Activated CD8-positive, alpha-beta T cell treated with anti-CD3 and anti-CD28 coated beads for 36 hours (primary cell): ENCODE measurements around the gene RBM8A. TPM values are rescaled to one million over a fixed set of nuclear protein-coding genes. Genes with fewer than 3 reads are reported as not detected.

Experiments used
- ATAC-seq: fragments of 200-7000 bp; cut with Tn5 transposase; one replicate; pipeline ENCODE4 v1.10.0; 2021; ENCODE audit warnings: mild to moderate bottlenecking, moderate library complexity
- CTCF ChIA-PET: fragments of 350-600 bp; sonication (Branson Sonifier 250); formaldehyde crosslinking; loops from one replicate; lab custom pipeline; 2021; ENCODE audit warnings: antibody characterized with exemption; lab: Charles Lee
- POLR2A ChIA-PET: fragments of 350-600 bp; sonication (Branson Sonifier 250); formaldehyde crosslinking; loops from one replicate; lab custom pipeline; 2021; ENCODE audit warnings: antibody characterized with exemption; lab: Charles Lee
- DNase-seq: peaks from one replicate; pipeline ENCODE4 v3.0.0-alpha.2; 2020
- H3K27ac Mint-ChIP-seq: one replicate; pipeline ENCODE4 v1.8.0; 2021; ENCODE audit warnings: mild to moderate bottlenecking, mixed read lengths
- H3K27me3 Mint-ChIP-seq: one replicate; pipeline ENCODE4 v1.8.0; 2021; ENCODE audit warnings: mixed read lengths
- H3K36me3 Mint-ChIP-seq: one replicate; pipeline ENCODE4 v1.8.0; 2021; ENCODE audit warnings: low read depth, mixed read lengths
- H3K4me1 Mint-ChIP-seq: one replicate; pipeline ENCODE4 v1.8.0; 2021; ENCODE audit warnings: low read depth, mixed read lengths
- H3K4me3 Mint-ChIP-seq: one replicate; pipeline ENCODE4 v1.8.0; 2021; ENCODE audit warnings: mild to moderate bottlenecking, moderate library complexity, mixed read lengths
- H3K9me3 Mint-ChIP-seq: one replicate; pipeline ENCODE4 v1.8.0; 2021; ENCODE audit warnings: mixed read lengths
- CTCF ChIP-seq: fragments of 200-600 bp; IDR thresholded peaks from one replicate; pipeline ENCODE4 v1.8.0; 2022; ENCODE audit warnings: antibody characterized with exemption, mild to moderate bottlenecking
- intact Hi-C: fragments of 100-400 bp; cut with micrococcal nuclease; formaldehyde crosslinking; loops from one replicate; pipeline ENCODE4 v1.10.0; 2022
- total RNA-seq, 2 experiments: library from RNA; stranded (reverse); gene quantifications; one replicate each; pipeline ENCODE4 v1.2.3, GENCODE V29; 2021

RBM8A gene
- total RNA-seq, 2 experiments from 2014 or later, result 261 to 269 TPM

GRCh38 chr1:145906954-145907753 is 20.1 kb downstream of the RBM8A start:
- intact Hi-C loops, result no loop called here
- POLR2A ChIA-PET, result interaction anchor here (1.4 kb wide), 1 partner anchor 20 kb away, joined by 9 read pairs; the partner anchor contains the start of gene RBM8A
- ATAC-seq (no peak), DNase-seq (no peak)
- no peaks in the 10 kb centered on the region for H3K27me3 Mint-ChIP-seq
- H3K4me1 Mint-ChIP-seq, result peaks cover 5% of the 10 kb centered on the region
- no peak for TF ChIP-seq CTCF
- peaks cover 6% of the 10 kb centered on the region for H3K36me3 Mint-ChIP-seq
- no peak overlapping the region for H3K4me3 Mint-ChIP-seq
- no peak overlapping the region for H3K27ac Mint-ChIP-seq
- CTCF ChIA-PET, result interaction anchor here (1.2 to 7.0 kb wide), 4 partner anchors 15 to 59 kb away, joined by 4 to 108 read pairs (median 18); partner anchors contain the start of genes ANKRD35 and NUDT17
- no peaks in the 10 kb centered on the region for H3K9me3 Mint-ChIP-seq

- Mint-ChIP-seq H3K27ac (no peak overlapping the region), H3K9me3 (no peaks in the 10 kb centered on the region), H3K27me3 (no peaks in the 10 kb centered on the region), H3K36me3 (no peaks in the 10 kb centered on the region), H3K4me3 (no peak overlapping the region), H3K4me1 (no peaks in the 10 kb centered on the region)
- no peak for TF ChIP-seq CTCF
- POLR2A ChIA-PET, result interaction anchor here (0.6 to 1.0 kb wide), 2 partner anchors 11 to 42 kb away, joined by 3 read pairs; partner anchors contain the start of gene PIAS3
- no peak for DNase-seq
- intact Hi-C loops, result no loop called here
- ATAC-seq, result no peak
- CTCF ChIA-PET, result interaction anchor here (1.0 to 2.2 kb wide), 4 partner anchors 8 to 41 kb away, joined by 3 to 6 read pairs (median 4); partner anchors contain the start of gene ITGA10
Observed at GRCh38 chr1:145901312-145902021, 25.8 kb downstream of the RBM8A start.

GRCh38 chr1:145898756-145899155 is 28.5 kb downstream of the RBM8A start:
- DNase-seq, result no peak
- Mint-ChIP-seq H3K9me3 (no peaks in the 10 kb centered on the region), H3K36me3 (no peaks in the 10 kb centered on the region), H3K27me3 (no peaks in the 10 kb centered on the region), H3K4me1 (no peaks in the 10 kb centered on the region), H3K27ac (no peak overlapping the region), H3K4me3 (no peak overlapping the region)
- intact Hi-C loops, result no loop called here
- CTCF ChIA-PET, result interaction anchor here (0.7 kb wide), 1 partner anchor 52 kb away, joined by 3 read pairs; no protein-coding TSS in a partner anchor
- no peak for ATAC-seq
- TF ChIP-seq CTCF, result no peak
- POLR2A ChIA-PET, result no interaction called here

GRCh38 chr1:145897969-145898368 is 29.3 kb downstream of the RBM8A start:
- Mint-ChIP-seq H3K9me3 (no peaks in the 10 kb centered on the region), H3K36me3 (no peaks in the 10 kb centered on the region), H3K27ac (no peak overlapping the region), H3K27me3 (no peaks in the 10 kb centered on the region), H3K4me1 (no peaks in the 10 kb centered on the region), H3K4me3 (no peak overlapping the region)
- no peak for ATAC-seq
- POLR2A ChIA-PET, result no interaction called here
- TF ChIP-seq CTCF, result no peak
- intact Hi-C loops, result no loop called here
- CTCF ChIA-PET, result interaction anchor here (1.3 kb wide), 1 partner anchor 12 kb away, joined by 3 read pairs; the partner anchor contains the start of gene ITGA10
- no peak for DNase-seq
